Mucosa of rectum (tissue), 2 donors: ENCODE measurements around the gene PTPA.
A peak's percentile ranks its signal among the peaks of the same experiment; 100 is the strongest.

Source experiments
- H3K27ac ChIP-seq, 2 donors: one replicate each; pipeline ENCODE4 v1.7.0; 2013; ENCODE audit warnings: inconsistent platforms in 2 of 2, low read depth in 2 of 2, low read length in 2 of 2
- H3K27me3 ChIP-seq, 2 donors: one replicate each; pipeline ENCODE4 v1.7.0; 2013; ENCODE audit warnings: low read length in 2 of 2; ENCODE audit not compliant: control insufficient read depth in 2 of 2, insufficient read depth in 2 of 2
- H3K36me3 ChIP-seq, 2 donors: one replicate each; pipeline ENCODE4 v1.7.0; 2013; ENCODE audit warnings: low read length in 2 of 2; ENCODE audit not compliant: control insufficient read depth in 2 of 2, insufficient read depth in 2 of 2
- H3K4me1 ChIP-seq, 2 donors: one replicate each; pipeline ENCODE4 v1.7.0; 2013; ENCODE audit warnings: low read length in 2 of 2, mild to moderate bottlenecking in 1 of 2; ENCODE audit not compliant: control insufficient read depth in 2 of 2, insufficient read depth in 2 of 2
- H3K4me3 ChIP-seq, 2 donors: one replicate each; pipeline ENCODE4 v1.7.0; 2013; ENCODE audit warnings: low read length in 2 of 2
- H3K9ac ChIP-seq, 2 donors: one replicate each; pipeline ENCODE4 v1.7.0; 2013; ENCODE audit warnings: low read length in 2 of 2, low read depth in 1 of 2, mild to moderate bottlenecking in 1 of 2
- H3K9me3 ChIP-seq, 2 donors: one replicate each; pipeline ENCODE4 v1.7.0; 2013; ENCODE audit warnings: low read length in 2 of 2; ENCODE audit not compliant: control insufficient read depth in 2 of 2
- donor health status: healthy.
- donor health status: Normal muscosa, but diverticular disease.

PTPA gene

GRCh38 chr9:129175825-129176633, 64.8 kb downstream of the PTPA start:
- Histone ChIP-seq H3K4me3 (peak overlapping the region; percentile 68 to 85), H3K9ac (peak overlapping the region; percentile 94 to 95), H3K36me3 (no peaks in the 10 kb centered on the region), H3K9me3 (no peaks in the 10 kb centered on the region), H3K4me1 (peaks cover 28 to 29% of the 10 kb centered on the region in 2 donors), H3K27ac (peak overlapping the region; percentile 97), H3K27me3 (peaks cover 8 to 12% of the 10 kb centered on the region in 2 donors)

GRCh38 chr9:129176701-129177442, 65.7 kb downstream of the PTPA start:
- peak overlapping the region; percentile 68 to 85 for H3K4me3 ChIP-seq
- H3K9me3 ChIP-seq = no peaks in the 10 kb centered on the region
- H3K4me1 ChIP-seq = peaks cover 34 to 36% of the 10 kb centered on the region in 2 donors
- peak overlapping the region; percentile 75 to 94 for H3K9ac ChIP-seq
- peaks cover 8 to 12% of the 10 kb centered on the region in 2 donors for H3K27me3 ChIP-seq
- H3K27ac ChIP-seq = peak overlapping the region; percentile 97
- H3K36me3 ChIP-seq = no peaks in the 10 kb centered on the region

- no peaks in the 10 kb centered on the region for H3K36me3 ChIP-seq
- H3K27ac ChIP-seq = peak overlapping the region; percentile 81 to 84
- H3K27me3 ChIP-seq = peaks cover 3 to 12% of the 10 kb centered on the region in 2 donors
- no peaks in the 10 kb centered on the region for H3K9me3 ChIP-seq
- H3K4me3 ChIP-seq = peak overlapping the region; percentile 76 to 85
- peaks cover 39 to 42% of the 10 kb centered on the region in 2 donors for H3K4me1 ChIP-seq
- H3K9ac ChIP-seq = peak overlapping the region; percentile 65 to 73
These were observed 66.2 kb downstream of the PTPA start for GRCh38 chr9:129177443-129177790.

- peaks cover 3 to 7% of the 10 kb centered on the region in 2 donors for H3K27me3 ChIP-seq
- H3K27ac ChIP-seq = peak within 1 kb of the TSS; percentile 97
- peaks cover 45 to 48% of the 10 kb centered on the region in 2 donors for H3K4me1 ChIP-seq
- H3K9me3 ChIP-seq = no peaks in the 10 kb centered on the region
- peak within 1 kb of the TSS; percentile 75 to 94 for H3K9ac ChIP-seq
- H3K36me3 ChIP-seq = no peaks in the 10 kb centered on the region
- H3K4me3 ChIP-seq = peak within 1 kb of the TSS; percentile 76 to 85
These were observed 66.8 kb downstream of the PTPA start, which contains the start of gene IER5L for GRCh38 chr9:129177791-129178567. Gene IER5L (minus strand): TSS chr9:129178261. CDS start chr9:129178052, 209 bp downstream.

- Histone ChIP-seq H3K27me3 (no peaks in the 10 kb centered on the region), H3K27ac (no peak overlapping the region), H3K9ac (peak overlapping the region in 1 of 2 donors; percentile 73), H3K36me3 (no peaks in the 10 kb centered on the region), H3K9me3 (no peaks in the 10 kb centered on the region), H3K4me3 (peak overlapping the region in 1 of 2 donors; percentile 64), H3K4me1 (peaks cover 51 to 56% of the 10 kb centered on the region in 2 donors)
These were observed 67.6 kb downstream of the PTPA start for GRCh38 chr9:129178568-129179382.

GRCh38 chr9:129181246-129181645, 70.0 kb downstream of the PTPA start:
- Histone ChIP-seq H3K27me3 (no peaks in the 10 kb centered on the region), H3K36me3 (no peaks in the 10 kb centered on the region), H3K4me1 (peaks cover 49 to 60% of the 10 kb centered on the region in 2 donors), H3K4me3 (no peak overlapping the region), H3K27ac (peak overlapping the region; percentile 48 to 75), H3K9me3 (no peaks in the 10 kb centered on the region), H3K9ac (no peak overlapping the region)

- Histone ChIP-seq H3K27ac (peak overlapping the region; percentile 63 to 77), H3K4me3 (peak overlapping the region in 1 of 2 donors; percentile 4), H3K9ac (peak overlapping the region in 1 of 2 donors; percentile 44), H3K9me3 (no peaks in the 10 kb centered on the region), H3K27me3 (no peaks in the 10 kb centered on the region), H3K36me3 (no peaks in the 10 kb centered on the region), H3K4me1 (peaks cover 47 to 60% of the 10 kb centered on the region in 2 donors)
These were observed 70.9 kb downstream of the PTPA start for GRCh38 chr9:129182122-129182521.

GRCh38 chr9:129182625-129183494, 71.6 kb downstream of the PTPA start:
- Histone ChIP-seq H3K4me3 (peak overlapping the region; percentile 19 to 22), H3K4me1 (peaks cover 47 to 60% of the 10 kb centered on the region in 2 donors), H3K9ac (peak overlapping the region; percentile 44), H3K27ac (peak overlapping the region; percentile 63 to 77), H3K27me3 (no peaks in the 10 kb centered on the region), H3K9me3 (no peaks in the 10 kb centered on the region), H3K36me3 (no peaks in the 10 kb centered on the region)
